ENCODE measurements around the gene CEND1.
A peak's percentile ranks its signal among the peaks of the same experiment; 100 is the strongest.

The CEND1 gene

DNA sequence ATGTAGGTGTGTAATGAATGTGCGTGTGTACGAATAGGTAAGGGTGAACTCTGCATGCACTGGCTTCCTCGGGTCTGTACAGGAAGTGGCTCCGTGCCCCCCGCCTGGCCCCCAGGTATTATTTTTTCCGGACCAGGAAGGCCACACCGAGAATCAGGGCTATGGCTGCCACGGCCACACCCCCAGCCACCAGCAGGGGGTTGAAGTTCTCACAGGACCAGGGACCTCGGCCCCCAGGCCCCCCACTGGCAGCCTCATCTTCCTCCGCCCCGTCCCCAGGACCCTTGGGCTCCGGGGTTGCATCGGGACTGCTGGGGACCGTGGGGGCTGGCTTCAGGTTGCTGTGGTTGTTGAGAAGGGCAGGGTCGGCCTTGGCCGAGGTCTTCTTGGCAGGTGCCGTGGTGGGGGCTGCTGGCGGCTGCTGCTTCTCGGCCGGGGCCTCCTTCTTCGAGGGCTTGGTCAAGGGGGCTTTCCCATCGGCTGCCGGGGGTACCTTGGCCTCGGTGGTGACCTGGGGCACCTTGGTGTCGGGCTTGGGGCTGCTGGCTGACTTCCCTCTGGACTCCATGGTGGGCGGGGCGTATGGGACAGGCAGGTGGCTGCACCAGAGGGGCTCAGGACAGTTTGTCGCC lies 1.8 kb downstream of the CEND1 start:
- Histone ChIP-seq H3K4me3 (ENCODE audit: insufficient read depth, low read depth, low read length) (no peak overlapping the region), H3K9me3 (ENCODE audit: control insufficient read depth, low read length) (no peaks in the 10 kb centered on the region), H3K27ac (ENCODE audit: insufficient read depth, low read depth, low read length, poor library complexity, severe bottlenecking) (no peak overlapping the region), H3K4me1 (ENCODE audit: control insufficient read depth, insufficient read depth, low read length) (peaks cover 25% of the 10 kb centered on the region), H3K36me3 (ENCODE audit: control insufficient read depth, insufficient read depth, low read length) (peaks cover 14% of the 10 kb centered on the region), H3K27me3 (ENCODE audit: control insufficient read depth, insufficient read depth, low read length, poor library complexity, severe bottlenecking) (no peaks in the 10 kb centered on the region)
- 89% methylated on average over 28 of the region's 28 CpGs for WGBS, 2 experiments

DNA sequence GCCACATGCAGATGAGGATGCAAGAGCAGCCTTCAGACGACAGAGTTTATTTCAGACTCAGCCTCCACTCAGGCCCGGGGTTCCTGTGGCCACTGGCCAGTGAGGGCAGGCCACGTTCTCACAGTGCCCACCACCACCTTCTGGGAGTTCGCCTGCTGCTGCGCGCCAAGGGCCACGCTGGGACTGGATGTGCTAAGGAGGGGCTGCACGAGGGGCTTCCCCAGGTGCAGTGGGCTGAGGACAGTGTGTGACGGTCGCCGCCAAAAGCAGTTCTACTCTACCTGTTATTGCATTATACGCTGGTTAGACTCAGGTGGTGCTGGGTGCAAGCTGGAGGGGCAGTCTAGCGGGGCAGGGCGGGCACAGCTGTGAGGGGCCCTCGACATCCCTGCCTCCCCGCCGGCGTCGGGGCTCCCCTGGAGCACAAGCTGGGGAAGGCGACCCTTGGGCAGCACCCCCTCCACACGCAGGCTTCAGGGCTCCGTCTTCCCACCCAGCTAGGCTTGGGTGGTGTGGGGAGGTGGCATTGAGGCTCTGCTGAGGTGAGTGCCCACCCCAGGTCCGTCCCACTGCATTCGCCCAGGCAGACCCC lies 2.7 kb downstream of the CEND1 start:
- peaks cover 5% of the 10 kb centered on the region for H3K36me3 ChIP-seq (ENCODE audit: control insufficient read depth, insufficient read depth, low read length)
- H3K27ac ChIP-seq (ENCODE audit: insufficient read depth, low read depth, low read length, poor library complexity, severe bottlenecking): no peak overlapping the region
- peaks cover 27% of the 10 kb centered on the region for H3K4me1 ChIP-seq (ENCODE audit: control insufficient read depth, insufficient read depth, low read length)
- 94% methylated on average over 24 of the region's 24 CpGs for WGBS, 2 experiments
- no peaks in the 10 kb centered on the region for H3K9me3 ChIP-seq (ENCODE audit: control insufficient read depth, low read length)
- no peaks in the 10 kb centered on the region for H3K27me3 ChIP-seq (ENCODE audit: control insufficient read depth, insufficient read depth, low read length, poor library complexity, severe bottlenecking)
- no peak overlapping the region for H3K4me3 ChIP-seq (ENCODE audit: insufficient read depth, low read depth, low read length)

DNA sequence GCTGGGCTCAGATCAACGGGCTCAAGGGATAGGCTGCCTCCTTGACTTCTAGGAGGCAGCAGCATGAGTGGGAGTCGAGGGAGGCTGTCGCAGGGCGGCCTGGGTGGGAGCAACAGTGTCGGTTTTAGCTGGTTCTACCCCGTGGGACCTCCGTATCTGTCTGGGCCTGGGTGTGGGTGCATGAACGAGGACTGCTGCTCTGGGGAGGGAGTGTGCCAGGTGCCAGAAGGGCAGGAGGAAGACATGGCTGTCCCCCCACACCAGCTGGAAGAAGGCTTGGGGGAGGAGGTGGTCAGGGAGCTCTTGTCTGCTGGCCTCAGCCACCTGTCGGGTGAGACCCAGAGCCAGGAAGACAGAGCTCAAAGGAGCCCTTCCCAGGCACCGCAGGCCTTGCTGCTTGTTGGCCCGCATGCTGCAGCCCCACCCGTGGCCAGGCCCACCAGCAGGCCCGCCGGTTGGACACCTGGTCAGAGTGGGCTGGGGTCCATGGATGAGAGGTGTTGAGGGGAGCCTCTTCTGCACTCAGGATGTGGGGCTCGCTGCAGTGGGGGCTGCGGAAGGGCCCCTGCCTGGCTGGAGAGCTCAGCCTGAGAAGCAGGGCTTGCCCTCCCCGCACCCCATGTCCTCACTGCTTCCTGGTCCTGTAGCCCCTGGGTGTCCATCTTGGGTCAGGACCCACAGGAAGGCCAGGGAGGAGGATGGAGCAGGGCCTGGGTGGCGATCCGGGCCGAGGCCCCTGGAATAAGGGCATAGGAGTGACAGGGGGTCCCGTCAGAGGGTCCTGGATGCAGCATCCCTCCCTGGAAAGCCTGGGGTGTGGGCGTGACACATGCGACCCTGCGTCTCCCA lies 3.4 kb downstream of the CEND1 start:
- no peaks in the 10 kb centered on the region for H3K36me3 ChIP-seq (ENCODE audit: control insufficient read depth, insufficient read depth, low read length)
- no peaks in the 10 kb centered on the region for H3K9me3 ChIP-seq (ENCODE audit: control insufficient read depth, low read length)
- no peaks in the 10 kb centered on the region for H3K27me3 ChIP-seq (ENCODE audit: control insufficient read depth, insufficient read depth, low read length, poor library complexity, severe bottlenecking)
- no peak overlapping the region for H3K27ac ChIP-seq (ENCODE audit: insufficient read depth, low read depth, low read length, poor library complexity, severe bottlenecking)
- no peak overlapping the region for H3K4me3 ChIP-seq (ENCODE audit: insufficient read depth, low read depth, low read length)
- H3K4me1 ChIP-seq (ENCODE audit: control insufficient read depth, insufficient read depth, low read length): peaks cover 27% of the 10 kb centered on the region
- 84 to 85% methylated on average over 24 of the region's 24 CpGs for WGBS, 2 experiments

DNA sequence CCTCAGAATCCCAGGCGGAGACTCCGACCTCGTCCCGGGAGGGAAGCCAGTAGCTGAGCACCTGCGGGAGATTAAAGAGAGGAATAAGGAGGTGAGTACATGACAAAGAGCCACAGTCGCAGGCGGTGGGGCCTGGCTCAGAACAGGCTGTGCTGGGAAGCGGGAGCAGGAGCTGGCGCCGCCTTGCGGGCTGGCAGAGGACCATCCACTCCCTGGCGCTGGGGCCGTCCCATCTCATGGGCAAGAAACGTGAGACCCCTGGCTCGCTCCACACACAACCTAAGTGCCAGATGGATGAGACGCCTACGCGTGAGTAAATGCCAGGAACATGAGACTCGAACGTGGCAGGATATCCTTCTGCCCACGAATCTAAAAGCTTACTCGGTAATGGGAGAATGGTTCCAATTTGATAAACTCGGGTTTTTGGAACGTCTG lies 6.3 kb downstream of the CEND1 start:
- no peaks in the 10 kb centered on the region for H3K36me3 ChIP-seq (ENCODE audit: control insufficient read depth, insufficient read depth, low read length)
- 9 to 11% methylated on average over 24 of the region's 24 CpGs for WGBS, 2 experiments
- no peaks in the 10 kb centered on the region for H3K27me3 ChIP-seq (ENCODE audit: control insufficient read depth, insufficient read depth, low read length, poor library complexity, severe bottlenecking)
- no peak overlapping the region for H3K4me3 ChIP-seq (ENCODE audit: insufficient read depth, low read depth, low read length)
- peaks cover 10% of the 10 kb centered on the region for H3K4me1 ChIP-seq (ENCODE audit: control insufficient read depth, insufficient read depth, low read length)
- H3K27ac ChIP-seq (ENCODE audit: insufficient read depth, low read depth, low read length, poor library complexity, severe bottlenecking): peak overlapping the region; percentile 75
- no peaks in the 10 kb centered on the region for H3K9me3 ChIP-seq (ENCODE audit: control insufficient read depth, low read length)

DNA sequence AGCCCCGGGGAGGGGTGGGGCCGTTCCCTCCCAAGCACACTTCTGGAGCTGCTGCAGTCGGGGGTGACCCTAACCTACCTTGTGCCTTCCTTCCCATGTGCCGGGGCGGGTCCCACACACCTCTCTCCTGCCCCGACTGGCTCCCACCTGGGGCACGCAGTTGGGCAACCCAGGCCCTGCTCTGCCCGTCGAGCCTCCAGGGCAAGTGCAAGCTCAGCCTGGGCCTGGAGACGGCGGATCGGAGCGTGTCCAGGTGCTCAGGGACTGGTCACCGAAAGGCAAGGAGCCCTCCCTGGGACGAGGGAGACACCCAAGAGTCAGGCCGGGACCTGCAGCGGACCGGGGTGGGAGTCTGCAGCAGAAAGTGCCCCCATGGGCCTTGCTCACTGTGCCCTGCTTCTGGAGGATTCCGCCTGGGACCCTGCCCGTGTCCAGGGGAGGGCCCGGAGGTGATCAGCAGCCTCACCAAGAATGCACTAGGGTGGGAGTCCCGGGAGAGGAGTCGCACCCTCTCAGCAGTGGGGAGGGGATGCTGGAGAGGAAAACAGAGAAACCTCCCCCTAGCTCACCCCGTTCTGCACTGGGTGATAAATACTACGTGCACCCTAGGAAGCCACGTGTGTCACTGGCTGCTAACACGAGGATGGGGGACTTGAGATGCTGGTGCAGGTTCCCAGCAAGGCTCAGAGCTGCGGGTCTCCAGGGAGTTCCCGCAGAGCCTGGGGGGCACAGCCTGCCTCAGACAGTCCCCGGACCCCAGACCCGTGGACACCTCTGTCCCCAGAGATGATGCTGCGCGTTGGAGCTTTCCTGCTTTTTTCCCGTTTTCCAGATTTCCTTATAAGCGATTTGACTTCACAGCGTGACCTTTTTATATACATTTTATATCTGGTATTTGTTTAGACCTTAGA lies 7.4 kb downstream of the CEND1 start:
- H3K27ac ChIP-seq (ENCODE audit: insufficient read depth, low read depth, low read length, poor library complexity, severe bottlenecking): no peak overlapping the region
- 80 to 82% methylated on average over 36 of the region's 36 CpGs for WGBS, 2 experiments
- peaks cover 10% of the 10 kb centered on the region for H3K4me1 ChIP-seq (ENCODE audit: control insufficient read depth, insufficient read depth, low read length)
- no peak overlapping the region for H3K4me3 ChIP-seq (ENCODE audit: insufficient read depth, low read depth, low read length)
- no peaks in the 10 kb centered on the region for H3K36me3 ChIP-seq (ENCODE audit: control insufficient read depth, insufficient read depth, low read length)
- no peaks in the 10 kb centered on the region for H3K27me3 ChIP-seq (ENCODE audit: control insufficient read depth, insufficient read depth, low read length, poor library complexity, severe bottlenecking)
- no peaks in the 10 kb centered on the region for H3K9me3 ChIP-seq (ENCODE audit: control insufficient read depth, low read length)

DNA sequence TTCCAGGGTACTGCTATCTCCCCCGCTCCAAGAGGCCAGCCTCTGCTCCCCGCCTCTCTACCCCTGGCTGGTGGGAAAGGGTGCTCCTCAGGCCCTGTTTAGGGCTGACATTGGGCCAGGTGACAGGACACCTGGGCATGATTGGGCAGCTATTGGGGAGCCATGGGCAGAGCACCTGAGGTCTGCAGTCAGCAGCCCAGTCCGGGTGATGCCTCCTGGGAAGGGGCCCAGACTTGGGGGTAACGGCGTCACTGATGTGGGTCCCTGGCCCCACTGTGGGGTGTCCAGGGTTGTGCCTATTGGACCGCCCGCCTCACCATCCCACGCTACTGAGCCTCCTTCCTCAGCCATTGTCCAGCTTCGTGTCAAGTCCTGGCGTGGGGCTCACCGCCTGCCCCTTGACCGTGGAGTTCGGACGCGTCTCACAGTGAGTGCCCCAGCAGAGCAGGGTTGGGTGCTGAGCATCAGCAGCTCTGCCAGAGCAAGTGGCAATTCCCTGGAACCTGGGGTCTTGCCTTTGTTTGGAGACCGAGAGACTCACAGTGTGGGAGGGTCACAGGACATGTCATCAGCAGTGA lies 9.8 kb downstream of the CEND1 start:
- Histone ChIP-seq H3K27me3 (ENCODE audit: control insufficient read depth, insufficient read depth, low read length, poor library complexity, severe bottlenecking) (no peaks in the 10 kb centered on the region), H3K27ac (ENCODE audit: insufficient read depth, low read depth, low read length, poor library complexity, severe bottlenecking) (no peak overlapping the region), H3K9me3 (ENCODE audit: control insufficient read depth, low read length) (no peaks in the 10 kb centered on the region), H3K4me3 (ENCODE audit: insufficient read depth, low read depth, low read length) (no peak overlapping the region), H3K4me1 (ENCODE audit: control insufficient read depth, insufficient read depth, low read length) (peaks cover 16% of the 10 kb centered on the region), H3K36me3 (ENCODE audit: control insufficient read depth, insufficient read depth, low read length) (no peaks in the 10 kb centered on the region)
- 95% methylated on average over 16 of the region's 16 CpGs for WGBS, 2 experiments

DNA sequence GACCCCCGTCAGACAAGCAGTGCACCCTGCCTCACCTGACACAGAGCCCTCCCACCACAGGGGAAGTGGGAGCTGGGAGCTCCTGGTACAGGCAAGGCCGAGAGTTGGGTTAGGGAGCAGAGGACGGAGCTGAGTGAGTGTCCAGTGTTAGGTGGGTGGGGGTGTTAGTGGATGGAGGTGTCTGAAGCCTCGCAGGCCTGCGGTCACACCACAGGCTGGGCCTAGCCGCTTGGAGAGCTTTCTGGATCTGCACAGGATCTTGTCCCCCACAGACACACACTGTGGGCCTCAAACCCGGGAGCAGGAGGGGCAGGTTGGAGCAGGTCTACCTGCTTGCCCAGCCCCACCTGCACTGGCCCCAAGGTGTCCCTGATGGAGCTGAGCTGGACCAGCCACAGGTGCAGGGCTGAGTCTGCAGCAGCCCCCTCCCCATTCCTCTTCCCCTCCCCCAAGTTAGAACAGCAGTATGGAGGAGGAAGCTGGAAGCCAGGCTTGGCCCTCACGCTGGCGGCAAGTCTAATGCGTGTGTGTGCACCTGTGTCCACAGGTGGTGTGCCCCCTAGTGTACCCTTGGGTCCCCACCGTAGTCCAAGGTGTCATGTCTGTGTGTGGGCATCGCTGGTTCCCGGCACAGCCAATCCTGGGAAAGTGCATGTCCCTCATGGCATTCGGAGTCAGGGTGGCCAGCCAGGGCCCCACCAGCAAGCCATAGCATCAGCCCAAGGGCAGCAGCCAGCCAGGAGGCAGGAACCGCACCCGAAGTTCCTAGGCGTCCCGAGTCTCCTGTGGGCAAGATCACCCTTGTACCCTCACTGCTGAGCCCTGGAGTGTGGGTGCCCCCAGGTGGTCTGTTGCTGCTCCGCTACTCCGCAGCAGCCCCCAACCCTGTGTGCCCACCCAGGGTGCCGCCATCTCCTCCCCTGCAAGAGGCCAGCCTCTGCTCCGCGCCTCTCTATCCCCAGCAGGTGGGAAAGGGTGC lies 10.6 kb downstream of the CEND1 start:
- Histone ChIP-seq H3K36me3 (ENCODE audit: control insufficient read depth, insufficient read depth, low read length) (no peaks in the 10 kb centered on the region), H3K27ac (ENCODE audit: insufficient read depth, low read depth, low read length, poor library complexity, severe bottlenecking) (no peak overlapping the region), H3K27me3 (ENCODE audit: control insufficient read depth, insufficient read depth, low read length, poor library complexity, severe bottlenecking) (no peaks in the 10 kb centered on the region), H3K4me1 (ENCODE audit: control insufficient read depth, insufficient read depth, low read length) (peaks cover 16% of the 10 kb centered on the region), H3K9me3 (ENCODE audit: control insufficient read depth, low read length) (no peaks in the 10 kb centered on the region), H3K4me3 (ENCODE audit: insufficient read depth, low read depth, low read length) (no peak overlapping the region)
- 95% methylated on average over 23 of the region's 23 CpGs for WGBS, 2 experiments

DNA sequence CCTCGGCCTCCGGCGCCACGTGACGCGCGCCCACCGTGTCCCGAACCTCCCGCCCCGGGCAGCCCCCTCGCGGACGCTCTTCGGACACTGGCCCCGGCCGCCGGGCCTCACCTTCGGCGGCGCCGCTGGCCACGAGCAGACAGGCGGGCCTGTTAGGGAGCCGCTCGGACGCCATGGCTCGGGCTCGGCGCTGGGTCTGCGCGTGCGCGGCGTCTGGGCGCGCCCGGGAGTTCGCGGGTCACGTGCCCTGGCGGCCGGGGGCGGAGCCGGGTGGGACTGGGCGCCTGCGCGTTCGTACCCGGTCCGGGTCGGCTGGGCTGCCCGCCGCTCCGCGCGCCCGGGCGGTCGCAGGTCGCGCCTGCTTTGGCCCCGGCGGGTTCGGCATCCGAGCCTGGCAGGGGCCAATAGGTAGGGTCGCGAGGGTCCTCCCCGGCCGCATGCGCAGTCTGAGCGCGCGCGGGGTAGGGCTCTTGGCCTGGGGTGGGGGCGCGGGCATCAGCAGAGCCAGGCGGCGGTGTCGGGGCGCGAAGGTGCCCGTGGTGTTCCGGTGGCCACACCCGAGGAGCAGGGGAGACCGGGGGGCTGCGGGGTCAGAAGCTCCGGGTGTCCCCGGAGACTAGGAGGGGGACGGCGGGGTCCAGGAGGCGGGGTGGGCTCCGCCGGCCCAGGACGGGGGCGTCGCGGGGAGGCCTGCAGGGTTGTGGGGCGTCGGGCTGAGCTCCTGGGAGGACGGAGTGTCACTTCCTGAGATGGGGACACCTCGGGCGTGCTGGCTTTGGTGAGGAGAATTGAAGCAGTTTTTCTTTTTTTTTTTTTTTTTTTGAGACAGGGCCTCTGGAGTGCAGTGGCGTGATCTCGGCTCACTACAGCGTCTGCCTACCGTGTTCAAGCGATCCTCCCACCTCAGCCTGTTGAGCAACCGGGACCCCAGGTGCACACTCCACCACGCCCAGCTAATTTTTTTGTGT lies 12.3 kb downstream of the CEND1 start, which contains the start of gene GATD1:
GATD1 (minus strand) TSS at position 200 of the 968 bp plus-strand sequence; CDS start at position 175, 25 bp downstream.
- H3K9me3 ChIP-seq (ENCODE audit: control insufficient read depth, low read length): no peaks in the 10 kb centered on the region
- peak within 1 kb of the TSS; percentile 77 for H3K4me3 ChIP-seq (ENCODE audit: insufficient read depth, low read depth, low read length)
- 3% methylated on average over 110 of the region's 110 CpGs for WGBS, 2 experiments
- no peaks in the 10 kb centered on the region for H3K36me3 ChIP-seq (ENCODE audit: control insufficient read depth, insufficient read depth, low read length)
- H3K27me3 ChIP-seq (ENCODE audit: control insufficient read depth, insufficient read depth, low read length, poor library complexity, severe bottlenecking): no peaks in the 10 kb centered on the region
- H3K4me1 ChIP-seq (ENCODE audit: control insufficient read depth, insufficient read depth, low read length): peaks cover 19% of the 10 kb centered on the region
- peak within 1 kb of the TSS; percentile 84 for H3K27ac ChIP-seq (ENCODE audit: insufficient read depth, low read depth, low read length, poor library complexity, severe bottlenecking)
